Measurements from ENCODE around the gene RFLNA. TPM values are rescaled to one million over a fixed set of nuclear protein-coding genes. Genes with fewer than 3 reads are reported as not detected.

The RFLNA gene
- total and polyA plus RNA-seq, 2 donors (not counting 1 experiment from before 2014, with no cell fraction given), result not detected

GRCh38 chr12:124305776-124306685, 11.1 kb downstream of the RFLNA start:
- Histone ChIP-seq H3K4me3 (ENCODE audit: control extremely low read depth in 1 of 5, extremely low read depth in 1 of 5, insufficient read depth in 1 of 5, low read depth in 2 of 5, low read length in 4 of 5) (no peak overlapping the region), H3K9me3 (ENCODE audit: control extremely low read depth in 1 of 3, control insufficient read depth in 2 of 3, insufficient read depth in 1 of 3, low read length in 2 of 3) (peaks cover 0 to 4% (median 0%) of the 10 kb centered on the region in 3 donors), H3K79me2 (ENCODE audit: control insufficient read depth, insufficient read depth, low read length) (no peaks in the 10 kb centered on the region), H3K36me3 (replicated peaks in 1 of 2; ENCODE audit: control extremely low read depth in 1 of 2, control insufficient read depth in 1 of 2, extremely low read depth in 1 of 2, insufficient read depth in 2 of 2, low read length in 1 of 2) (no peaks in the 10 kb centered on the region), H3K4me2 (replicated peaks; ENCODE audit: low read depth, low read length, poor library complexity, severe bottlenecking) (no peak overlapping the region), H3K27me3 (replicated peaks in 1 of 4; ENCODE audit: control extremely low read depth in 1 of 4, control insufficient read depth in 3 of 4, insufficient read depth in 4 of 4, low read length in 3 of 4) (no peaks in the 10 kb centered on the region), H4K20me1 (ENCODE audit: control insufficient read depth, insufficient read depth, low read length, poor library complexity, severe bottlenecking) (no peaks in the 10 kb centered on the region), H3K4me1 (ENCODE audit: control insufficient read depth in 2 of 2, insufficient read depth in 2 of 2, low read length in 2 of 2) (no peaks in the 10 kb centered on the region), H3K9ac (ENCODE audit: low read length) (no peak overlapping the region), H2AFZ (ENCODE audit: insufficient read depth, low read depth, low read length, poor library complexity, severe bottlenecking) (no peak overlapping the region), H3K27ac (ENCODE audit: low read length in 2 of 2) (no peak overlapping the region)
- Mint-ChIP-seq H3K27ac (no peak overlapping the region), H3K9me3 (ENCODE audit: insufficient read depth) (no peaks in the 10 kb centered on the region), H3K27me3 (no peaks in the 10 kb centered on the region), H3K4me3 (no peak overlapping the region), H3K4me1 (no peaks in the 10 kb centered on the region)
- intact Hi-C loops (cut with micrococcal nuclease), result no loop called here
- no peak for ATAC-seq (ENCODE audit: low read depth)
- POLR2A ChIA-PET, result no interaction called here
- DNase-seq, result no peak
- CTCF ChIA-PET, result no interaction called here
- 89% methylated on average over 22 of the region's 24 CpGs for WGBS (ENCODE audit: insufficient coverage)
- TF ChIP-seq CTCF (IDR thresholded peaks at IDR 0.05) (no peak), EZH2 (IDR thresholded peaks at IDR 0.05; ENCODE audit: borderline replicate concordance, insufficient read depth, low read depth, low read length, poor library complexity, severe bottlenecking) (no peak)
